GM19043 (cell line): ENCODE measurements around the gene GPR61.
A peak's percentile ranks its signal among the peaks of the same experiment; 100 is the strongest.

Experiments
- ATAC-seq: cut with Tn5 transposase; IDR thresholded peaks from one replicate; pipeline ENCODE4 v1.9.1; 2021; ENCODE audit warnings: low read depth; ENCODE audit not compliant: unreplicated experiment

Gene GPR61

GRCh38 chr1:109539676-109540075 is at the start of gene GPR61:
Gene GPR61 (plus strand): TSS chr1:109539872. CDS start chr1:109543023, 3,151 bp downstream.
- ATAC-seq: no peak

GRCh38 chr1:109490029-109490933 is 49.4 kb upstream of the GPR61 start:
- ATAC-seq: no peak

GRCh38 chr1:109490934-109491302 is 48.8 kb upstream of the GPR61 start:
- ATAC-seq: no peak

GRCh38 chr1:109491372-109491771 is 48.3 kb upstream of the GPR61 start:
- ATAC-seq: no peak

- no peak for ATAC-seq
These were observed 46.9 kb upstream of the GPR61 start for GRCh38 chr1:109492779-109493178.

GRCh38 chr1:109493227-109493626 is 46.4 kb upstream of the GPR61 start:
- ATAC-seq: no peak

- ATAC-seq: peak; percentile 90
These were observed 45.7 kb upstream of the GPR61 start, which contains the start of gene CYB561D1 for GRCh38 chr1:109493805-109494539. Gene CYB561D1 (plus strand): TSS chr1:109494094. CDS start chr1:109494140, 46 bp downstream.

GRCh38 chr1:109495738-109496137 is 43.9 kb upstream of the GPR61 start:
- ATAC-seq: no peak

- no peak for ATAC-seq
These were observed 42.1 kb upstream of the GPR61 start for GRCh38 chr1:109497449-109498160.

- ATAC-seq: no peak
These were observed 41.4 kb upstream of the GPR61 start for GRCh38 chr1:109498161-109498801.

- ATAC-seq: no peak
These were observed 40.6 kb upstream of the GPR61 start for GRCh38 chr1:109499081-109499480.

GRCh38 chr1:109499661-109500536 is 39.8 kb upstream of the GPR61 start:
- ATAC-seq: no peak

GRCh38 chr1:109500941-109501381 is 38.7 kb upstream of the GPR61 start:
- no peak for ATAC-seq

- ATAC-seq: no peak
These were observed 37.9 kb upstream of the GPR61 start for GRCh38 chr1:109501644-109502363.

GRCh38 chr1:109502364-109502851 is 37.3 kb upstream of the GPR61 start:
- no peak for ATAC-seq

- ATAC-seq: no peak
These were observed 35.7 kb upstream of the GPR61 start for GRCh38 chr1:109503935-109504334.

- no peak for ATAC-seq
These were observed 34.7 kb upstream of the GPR61 start for GRCh38 chr1:109504974-109505373.

- no peak for ATAC-seq
These were observed 31.4 kb upstream of the GPR61 start for GRCh38 chr1:109508001-109508872.
